Measurements from ENCODE around the gene BORCS8.
"Not testable (repeated sequence)": the region's sequence is repeated elsewhere in the genome, so short reads cannot be mapped to it uniquely, and the experiment has no call there.

Gene BORCS8
- 6.9 to 13.5 (median 8.7) reads per million in 3 experiments for total RNA-seq

DNA sequence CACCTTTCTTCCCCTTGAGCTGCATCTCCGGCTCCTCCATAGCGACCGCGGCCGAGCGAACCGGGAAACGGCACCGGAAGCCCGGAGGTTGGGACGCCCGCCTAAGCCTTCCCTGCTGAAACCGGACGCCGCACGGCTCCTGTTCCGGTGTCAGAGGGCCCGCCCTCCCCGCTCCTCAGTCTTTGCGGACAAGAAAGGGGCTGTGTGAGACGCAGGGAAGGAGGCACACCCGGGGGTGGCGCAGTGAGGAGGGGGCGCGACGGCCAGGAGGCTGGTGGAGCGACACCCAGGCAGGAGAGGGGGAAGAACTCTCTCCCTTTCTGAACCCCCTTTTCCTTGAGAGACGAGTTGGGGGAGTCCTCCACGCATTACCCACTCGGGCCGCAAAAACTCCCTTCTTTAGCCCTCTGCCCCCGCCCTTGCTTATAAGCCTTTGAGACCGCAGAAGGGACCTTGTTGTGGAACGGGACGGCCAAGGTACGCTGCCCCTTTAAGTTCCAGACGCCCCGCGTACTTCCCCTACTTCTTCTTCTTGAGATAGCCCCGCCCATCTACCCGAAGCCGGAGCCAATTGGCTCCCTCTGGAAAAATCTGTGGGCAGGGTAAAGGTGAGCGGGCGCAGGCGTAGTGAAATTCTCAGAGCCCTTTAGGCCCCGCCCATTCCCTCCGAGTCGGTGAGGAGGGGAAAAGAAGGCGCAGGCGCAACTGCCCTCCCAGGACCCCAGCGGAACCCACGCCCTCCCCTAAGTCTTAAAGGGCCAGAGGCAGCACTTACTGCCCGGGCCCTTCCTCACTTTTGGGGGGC, at the start of gene BORCS8, which contains the start of gene RFXANK:
Gene BORCS8 (minus strand): TSS at position 75 of the 805 bp plus-strand sequence. CDS start 35 bp downstream, at position 40.
Gene RFXANK (plus strand): TSS at position 181 of the 805 bp plus-strand sequence. CDS start 1,689 bp downstream, outside the sequence.
- peak; percentile 99 for DNase-seq

DNA sequence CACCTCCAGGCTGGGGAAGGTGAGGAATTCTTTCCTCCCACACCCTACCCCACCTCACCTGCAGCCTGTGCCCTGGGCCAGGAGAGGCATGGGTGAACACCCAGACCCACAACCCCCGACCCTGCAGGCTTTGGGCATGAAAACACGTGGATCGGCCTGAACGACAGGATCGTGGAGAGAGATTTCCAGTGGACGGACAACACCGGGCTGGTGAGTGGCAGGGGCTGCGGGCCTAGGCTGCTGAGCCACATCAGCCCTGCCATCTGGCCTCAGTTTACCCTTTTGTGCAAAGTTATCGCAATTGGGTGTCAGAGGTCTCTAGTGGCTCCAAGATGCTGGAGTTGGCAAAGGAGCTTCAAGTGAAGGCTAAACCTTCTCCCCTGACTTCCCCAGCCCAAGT, 48.5 kb upstream of the BORCS8 start:
- DNase-seq: no peak

DNA sequence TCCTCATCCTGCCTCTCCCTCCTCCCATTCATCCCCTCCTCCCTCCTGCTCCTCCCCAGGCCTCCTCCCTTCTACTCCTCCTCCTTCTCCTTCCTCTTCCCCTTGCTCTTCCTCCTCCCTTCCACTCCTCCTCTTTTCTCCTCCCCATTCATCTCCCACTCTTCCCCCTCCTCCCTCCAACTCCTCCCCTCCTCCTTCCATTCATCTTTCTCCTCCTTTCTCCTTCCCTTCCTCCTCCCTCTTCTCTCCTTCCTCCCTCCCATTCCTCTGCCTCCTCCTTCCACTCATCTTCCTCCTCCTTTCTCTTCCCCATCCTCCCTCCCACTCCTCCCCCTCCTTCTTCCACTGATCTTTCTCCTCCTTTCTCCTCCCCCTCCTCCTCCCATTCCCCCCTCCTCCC, 47.7 kb upstream of the BORCS8 start:
- DNase-seq: no peak

DNA sequence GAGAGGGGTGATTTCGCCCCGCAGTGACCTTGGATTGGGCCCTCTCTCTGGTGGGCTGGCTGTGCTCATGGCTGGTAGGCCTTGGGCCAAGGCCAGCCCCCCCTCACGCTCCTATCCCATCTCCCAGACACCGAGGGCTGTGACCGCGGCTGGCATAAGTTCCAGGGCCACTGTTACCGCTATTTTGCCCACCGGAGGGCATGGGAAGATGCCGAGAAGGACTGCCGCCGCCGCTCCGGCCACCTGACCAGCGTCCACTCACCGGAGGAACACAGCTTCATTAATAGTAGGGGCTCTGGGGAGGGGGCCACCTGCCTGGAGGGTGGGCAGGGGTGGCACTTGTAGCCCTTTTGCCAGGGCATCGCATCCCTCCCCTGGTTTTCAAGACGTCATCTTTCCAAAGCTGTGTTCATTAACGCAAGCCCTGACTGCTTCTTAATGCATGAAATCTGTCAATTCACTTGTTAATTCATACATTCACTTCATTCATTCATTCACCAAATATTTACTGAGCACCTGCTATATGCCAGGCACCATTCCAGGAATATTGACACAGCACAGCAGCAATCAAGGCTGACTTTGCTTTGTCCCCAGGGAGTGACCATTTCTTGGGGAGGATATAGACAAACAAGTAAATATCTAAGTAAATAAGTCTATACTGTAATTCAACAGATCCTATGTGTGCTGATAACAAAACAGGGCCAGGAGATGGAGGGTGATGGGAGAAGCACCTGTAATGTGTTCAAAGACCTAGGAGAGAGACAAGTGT, 46.4 kb upstream of the BORCS8 start:
- DNase-seq: no peak

DNA sequence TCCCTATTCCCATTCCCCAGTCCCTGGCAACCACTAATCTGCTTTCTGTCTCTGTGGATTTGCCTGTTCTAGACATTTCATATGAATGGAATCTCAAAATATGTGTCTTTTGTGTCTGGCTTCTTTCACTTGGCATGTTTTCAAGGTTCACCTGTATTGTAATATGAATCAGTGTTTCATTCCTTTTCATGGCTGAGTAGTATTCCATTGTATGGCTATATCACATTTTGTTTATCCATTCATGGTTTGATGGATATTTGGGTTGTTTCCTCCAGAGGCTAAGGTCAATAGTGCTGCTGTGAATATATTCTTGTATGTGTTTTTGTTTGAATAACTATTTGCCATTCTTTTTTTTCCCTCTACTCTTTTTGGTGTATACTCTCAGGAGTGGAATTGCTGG, 44.2 kb upstream of the BORCS8 start:
- no peak for DNase-seq

DNA sequence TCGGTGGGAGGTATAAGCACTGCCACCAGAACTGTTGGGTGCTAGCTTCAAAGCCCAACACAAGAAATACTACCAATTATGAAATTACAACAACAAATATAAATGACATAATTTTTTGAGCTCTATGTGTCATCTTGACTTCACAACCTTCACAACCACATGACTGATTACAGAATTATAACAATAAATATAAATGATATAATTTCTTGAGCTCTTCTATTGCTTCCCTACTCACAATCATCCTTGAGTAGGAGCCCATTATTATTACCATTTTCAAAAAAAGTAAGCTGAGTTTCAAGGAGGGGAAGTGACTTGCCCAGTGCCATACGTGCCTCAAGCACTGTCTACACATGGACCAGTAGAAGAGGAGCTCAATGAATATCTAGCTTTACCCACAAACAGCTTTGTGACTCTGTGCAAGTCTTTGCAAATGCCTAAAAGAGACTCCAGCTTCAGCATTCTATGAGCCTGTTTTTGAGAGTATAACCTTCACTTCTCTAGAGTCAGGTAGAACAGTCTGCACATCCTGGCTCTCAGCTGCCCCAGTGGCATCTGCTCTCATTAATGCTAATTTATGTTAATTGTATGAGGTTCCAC, 42.4 kb upstream of the BORCS8 start:
- DNase-seq: no peak

DNA sequence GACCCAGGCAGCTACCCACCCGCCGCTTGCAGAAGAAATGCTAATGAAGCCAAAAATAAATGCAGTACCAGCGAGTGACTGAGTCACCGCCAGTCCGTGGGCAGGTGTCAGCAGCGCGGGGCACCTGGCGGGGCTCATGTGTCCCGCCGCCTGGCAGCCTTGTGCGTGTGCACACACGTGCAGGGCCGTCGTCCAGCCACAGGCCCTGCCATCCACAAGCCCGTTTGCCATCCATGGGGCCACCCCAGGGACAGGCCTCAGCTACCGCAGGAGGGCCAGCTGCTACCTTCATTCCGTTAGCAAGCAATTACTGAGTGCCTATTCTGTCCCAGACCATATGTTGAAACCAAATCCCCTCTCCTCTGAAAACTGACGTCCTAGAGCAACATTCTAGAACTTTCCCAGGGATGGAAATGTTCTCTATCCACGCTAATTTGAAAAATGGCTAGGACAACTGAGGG, 40.3 kb upstream of the BORCS8 start:
- no peak for DNase-seq

DNA sequence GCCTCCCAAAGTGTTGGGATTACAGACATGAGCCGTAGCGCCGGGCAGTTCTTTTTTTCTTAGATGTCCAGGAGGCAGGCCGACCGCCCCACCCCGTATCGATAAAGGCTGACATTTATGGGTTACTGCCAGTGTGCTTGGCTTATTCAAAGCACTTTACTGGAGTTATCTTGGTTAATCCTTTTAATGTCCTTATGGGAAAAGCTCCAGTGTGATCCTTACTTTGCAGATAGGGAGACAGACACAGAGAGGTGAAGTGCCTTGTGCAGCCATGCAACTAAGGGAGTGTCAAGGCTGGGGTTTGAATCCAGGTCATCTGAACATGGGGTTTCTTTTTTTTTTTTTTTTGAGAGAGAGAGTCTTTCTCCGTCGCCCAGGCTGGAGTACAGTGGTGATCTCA, 39.0 kb upstream of the BORCS8 start:
- no peak for DNase-seq

DNA sequence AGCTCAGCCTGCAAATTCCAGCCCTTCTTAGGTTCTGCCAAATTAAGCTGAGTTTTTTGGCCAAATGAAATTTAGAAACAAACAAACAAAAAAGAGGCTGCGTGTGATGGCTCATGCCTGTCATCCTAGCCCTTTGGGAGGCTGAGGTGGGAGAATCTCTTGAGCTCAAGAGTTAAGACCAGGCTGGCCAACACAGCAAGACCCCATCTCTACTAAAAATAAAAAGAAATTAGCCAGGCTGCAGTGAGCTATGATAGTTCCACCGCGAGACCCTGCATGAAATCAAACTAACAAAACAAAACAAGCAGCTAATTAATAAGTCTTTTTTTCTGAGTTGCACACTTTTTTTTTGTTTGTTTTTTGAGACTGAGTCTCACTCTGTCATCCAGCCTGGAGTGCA, 37.7 kb upstream of the BORCS8 start:
- DNase-seq: no peak

DNA sequence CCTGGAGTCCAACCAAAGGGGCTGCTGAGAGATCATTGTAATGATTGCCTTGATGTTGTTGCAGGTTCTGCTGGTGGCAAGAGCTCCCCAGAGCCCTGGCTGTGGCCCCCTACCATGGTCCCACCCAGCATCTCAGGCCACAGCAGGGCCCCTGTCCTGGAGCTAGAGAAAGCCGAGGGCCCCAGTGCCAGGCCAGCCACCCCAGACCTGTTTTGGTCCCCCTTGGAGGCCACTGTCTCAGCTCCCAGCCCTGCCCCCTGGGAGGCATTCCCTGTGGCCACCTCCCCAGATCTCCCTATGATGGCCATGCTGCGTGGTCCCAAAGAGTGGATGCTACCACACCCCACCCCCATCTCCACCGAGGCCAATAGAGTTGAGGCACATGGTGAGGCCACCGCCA, 35.3 kb upstream of the BORCS8 start:
- DNase-seq: no peak

DNA sequence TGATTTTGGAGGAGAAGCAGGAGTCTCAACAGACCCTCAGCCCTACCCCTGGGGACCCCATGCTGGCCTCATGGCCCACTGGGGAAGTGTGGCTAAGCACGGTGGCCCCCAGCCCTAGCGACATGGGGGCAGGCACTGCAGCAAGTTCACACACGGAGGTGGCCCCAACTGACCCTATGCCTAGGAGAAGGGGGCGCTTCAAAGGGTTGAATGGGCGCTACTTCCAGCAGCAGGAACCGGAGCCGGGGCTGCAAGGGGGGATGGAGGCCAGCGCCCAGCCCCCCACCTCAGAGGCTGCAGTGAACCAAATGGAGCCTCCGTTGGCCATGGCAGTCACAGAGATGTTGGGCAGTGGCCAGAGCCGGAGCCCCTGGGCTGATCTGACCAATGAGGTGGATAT, 34.7 kb upstream of the BORCS8 start:
- DNase-seq: no peak

DNA sequence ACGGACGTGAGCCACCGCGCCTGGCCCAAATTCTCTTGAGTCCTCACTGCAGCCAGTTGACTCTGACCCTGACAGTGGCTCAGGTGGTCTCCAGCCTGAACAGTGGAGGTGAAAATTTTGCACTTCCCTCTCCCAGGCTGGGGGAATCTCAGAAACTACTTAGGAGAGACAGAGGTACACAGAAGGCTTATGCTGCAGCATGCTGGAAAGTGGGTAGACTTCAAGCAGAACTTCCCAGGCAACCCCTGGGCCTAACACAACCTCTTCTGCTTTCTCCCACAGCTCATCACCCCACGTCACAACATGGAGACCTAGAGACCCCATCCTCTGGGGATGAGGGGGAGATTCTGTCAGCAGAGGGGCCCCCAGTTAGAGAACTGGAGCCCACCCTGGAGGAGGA, 34.3 kb upstream of the BORCS8 start:
- DNase-seq: no peak

DNA sequence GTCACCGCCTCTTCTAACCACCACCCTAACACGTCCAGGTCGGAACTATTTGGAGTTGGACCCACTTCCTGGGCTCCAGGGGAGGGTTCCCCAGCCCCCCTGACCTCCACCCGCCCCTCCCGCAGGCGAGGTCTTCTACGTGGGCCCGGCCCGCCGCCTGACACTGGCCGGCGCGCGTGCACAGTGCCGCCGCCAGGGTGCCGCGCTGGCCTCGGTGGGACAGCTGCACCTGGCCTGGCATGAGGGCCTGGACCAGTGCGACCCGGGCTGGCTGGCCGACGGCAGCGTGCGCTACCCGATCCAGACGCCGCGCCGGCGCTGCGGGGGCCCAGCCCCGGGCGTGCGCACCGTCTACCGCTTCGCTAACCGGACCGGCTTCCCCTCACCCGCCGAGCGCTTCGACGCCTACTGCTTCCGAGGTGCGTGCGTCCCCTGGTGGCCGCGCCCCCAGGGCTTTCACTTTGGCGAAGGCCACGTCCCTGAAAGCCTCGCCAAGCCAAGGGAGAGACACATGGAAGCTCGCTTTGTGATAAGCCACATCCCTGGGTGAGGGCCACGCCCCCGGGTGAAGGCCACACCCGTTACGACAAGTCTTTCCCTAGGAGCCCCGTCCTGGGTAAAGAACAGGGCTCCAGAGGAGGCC, 33.0 kb upstream of the BORCS8 start:
- peak; percentile 69 for DNase-seq

DNA sequence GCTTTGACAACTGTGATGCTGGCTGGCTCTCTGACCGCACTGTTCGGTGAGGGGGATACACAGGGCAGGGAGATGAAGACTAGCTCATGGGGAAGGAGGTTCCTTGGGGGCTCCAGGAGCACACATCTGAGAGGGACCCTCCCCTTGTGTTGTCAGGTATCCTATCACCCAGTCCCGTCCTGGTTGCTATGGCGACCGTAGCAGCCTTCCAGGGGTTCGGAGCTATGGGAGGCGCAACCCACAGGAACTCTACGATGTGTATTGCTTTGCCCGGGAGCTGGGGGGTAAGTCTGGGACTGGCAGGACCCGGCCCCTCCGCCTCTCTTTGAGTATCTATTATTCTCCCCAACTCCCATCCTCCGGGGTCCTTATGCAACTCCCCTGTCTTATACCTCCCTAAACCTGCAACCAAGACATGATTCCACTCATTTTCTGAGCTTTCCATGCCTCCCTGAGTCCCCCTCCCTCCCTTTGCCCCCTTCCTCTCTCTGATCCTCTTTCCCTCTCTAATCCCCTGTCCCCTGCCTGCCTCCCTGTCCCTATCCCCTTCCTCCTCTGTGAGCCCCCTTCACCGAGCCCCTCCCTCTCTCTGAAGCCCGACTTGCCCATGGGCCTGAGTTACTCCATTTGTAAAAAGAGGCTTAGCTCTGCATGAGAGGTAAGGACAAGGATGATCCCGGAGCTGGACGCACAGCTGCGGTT, 32.3 kb upstream of the BORCS8 start:
- DNase-seq: no peak

DNA sequence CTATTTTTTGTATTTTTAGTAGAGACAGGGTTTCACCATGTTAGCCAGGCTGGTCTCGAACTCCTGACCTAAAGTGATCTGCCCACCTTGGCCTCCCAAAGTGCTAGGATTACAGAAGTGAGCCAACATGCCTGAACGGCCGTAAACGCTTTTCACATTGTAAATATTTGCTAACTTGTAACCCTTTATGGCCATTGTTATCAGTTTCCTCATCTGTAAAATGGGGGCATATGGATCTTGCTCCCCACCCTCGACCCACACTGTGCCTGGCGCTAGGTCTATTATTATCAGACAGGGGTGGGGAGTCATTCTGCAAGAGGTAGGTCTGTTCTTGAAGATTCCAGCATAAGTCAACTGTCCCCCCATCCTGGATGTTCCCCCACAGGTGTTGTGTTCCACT, 31.7 kb upstream of the BORCS8 start:
- no peak for DNase-seq

DNA sequence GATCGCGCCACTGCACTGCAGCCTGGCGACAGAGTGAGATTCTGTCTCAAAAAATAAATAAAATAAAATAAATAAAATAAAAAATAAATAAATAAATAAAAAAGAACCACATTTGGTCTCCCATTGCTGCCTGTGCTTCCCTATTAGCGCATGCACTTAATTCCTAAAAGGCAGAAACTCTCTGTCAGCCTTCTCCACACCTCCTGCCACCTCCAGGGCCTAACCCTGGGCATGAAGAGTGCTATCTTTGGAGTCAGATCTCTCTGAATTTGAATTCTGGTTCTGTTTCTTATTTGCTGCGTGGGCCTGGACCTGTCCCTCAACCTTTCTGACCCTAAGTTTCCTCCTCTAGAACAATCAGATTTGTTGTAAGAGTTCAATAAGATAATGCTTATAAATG, 31.1 kb upstream of the BORCS8 start:
- no peak for DNase-seq

DNA sequence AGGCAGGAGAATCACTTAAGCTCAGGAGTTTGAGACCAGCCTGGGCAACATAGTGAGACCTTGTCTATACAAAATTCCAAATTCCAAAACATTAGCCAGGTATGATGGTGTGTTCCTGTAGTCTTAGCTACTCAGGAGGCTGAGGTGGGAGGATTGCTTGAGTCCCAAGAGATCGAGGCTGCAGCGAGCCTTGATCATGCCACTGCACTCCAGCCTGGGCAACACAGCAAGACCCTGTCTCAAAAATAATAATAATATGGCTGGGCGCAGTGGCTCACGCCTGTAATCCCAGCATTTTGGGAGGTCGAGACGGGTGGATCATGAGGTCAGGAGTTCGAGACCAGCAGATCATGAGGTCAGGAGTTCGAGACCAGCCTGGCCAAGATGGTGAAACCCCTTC, 29.0 kb upstream of the BORCS8 start:
- DNase-seq: not testable (repeated sequence)

DNA sequence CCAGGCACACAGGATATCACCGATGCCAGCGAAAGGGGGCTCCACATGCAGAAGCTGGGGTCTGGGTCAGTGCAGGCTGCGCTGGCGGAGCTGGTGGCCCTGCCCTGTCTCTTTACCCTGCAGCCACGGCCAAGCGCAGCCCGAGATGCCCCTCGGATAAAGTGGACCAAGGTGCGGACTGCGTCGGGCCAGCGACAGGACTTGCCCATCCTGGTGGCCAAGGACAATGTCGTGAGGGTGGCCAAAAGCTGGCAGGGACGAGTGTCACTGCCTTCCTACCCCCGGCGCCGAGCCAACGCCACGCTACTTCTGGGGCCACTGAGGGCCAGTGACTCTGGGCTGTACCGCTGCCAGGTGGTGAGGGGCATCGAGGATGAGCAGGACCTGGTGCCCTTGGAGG, 27.0 kb upstream of the BORCS8 start:
- no peak for DNase-seq

DNA sequence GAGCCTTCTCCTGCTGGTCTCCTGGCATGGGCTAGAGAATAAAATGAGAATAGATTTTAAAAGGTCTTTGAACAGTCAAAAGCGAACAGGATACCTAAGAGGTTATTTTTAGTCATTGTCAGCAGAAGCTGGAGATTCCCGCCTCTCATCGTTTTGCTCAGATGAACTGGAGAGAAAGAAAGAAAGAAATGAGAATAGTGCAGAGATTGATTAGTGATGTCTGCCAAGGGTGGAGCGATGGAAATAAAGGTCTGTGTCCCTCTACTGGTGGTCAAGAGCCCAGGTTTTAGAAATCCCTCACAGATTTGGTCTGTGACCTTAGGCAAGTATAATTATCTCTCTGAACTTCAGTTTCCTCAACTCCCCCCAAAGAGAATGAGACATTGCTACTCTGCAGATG, 25.1 kb upstream of the BORCS8 start:
- no peak for DNase-seq

DNA sequence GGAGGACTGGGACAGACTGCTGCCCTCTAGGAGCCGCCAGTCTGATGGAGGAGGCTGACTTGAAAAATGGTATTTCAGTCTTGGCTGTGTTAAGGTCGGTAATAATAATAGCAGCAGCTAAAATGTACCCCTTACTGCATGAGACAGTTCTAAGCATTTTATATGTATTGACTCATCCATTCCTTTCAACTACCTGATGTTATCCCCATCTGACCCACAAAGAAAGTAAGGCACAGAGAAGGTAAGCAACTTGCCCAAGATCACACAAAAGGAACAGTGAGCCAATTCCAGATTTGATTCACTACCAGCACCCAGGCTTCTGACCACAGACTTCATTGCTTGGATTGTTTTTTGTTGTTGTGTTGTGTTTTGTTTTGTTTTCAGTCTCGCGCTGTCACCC, 23.8 kb upstream of the BORCS8 start:
- DNase-seq: no peak

DNA sequence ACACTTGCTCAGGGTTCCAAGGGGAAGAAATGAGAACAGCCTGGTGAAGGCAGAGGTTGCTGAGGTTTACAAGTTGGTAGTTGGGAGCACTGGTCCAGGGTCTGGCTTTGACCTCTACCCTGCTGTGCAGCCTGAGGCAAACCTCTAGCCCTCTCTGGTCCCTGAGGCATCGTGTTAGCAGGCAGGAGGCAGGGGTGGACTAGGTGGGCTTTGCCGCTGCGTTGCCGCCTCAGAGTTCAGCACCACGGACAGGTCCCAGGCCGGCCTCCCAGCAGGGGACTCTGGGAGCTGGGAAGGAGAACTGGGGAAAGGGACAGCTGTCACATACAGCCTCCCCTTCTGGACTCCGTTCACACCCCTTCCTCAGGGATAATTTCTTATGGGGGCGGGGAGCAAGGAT, 22.9 kb upstream of the BORCS8 start:
- DNase-seq: no peak

DNA sequence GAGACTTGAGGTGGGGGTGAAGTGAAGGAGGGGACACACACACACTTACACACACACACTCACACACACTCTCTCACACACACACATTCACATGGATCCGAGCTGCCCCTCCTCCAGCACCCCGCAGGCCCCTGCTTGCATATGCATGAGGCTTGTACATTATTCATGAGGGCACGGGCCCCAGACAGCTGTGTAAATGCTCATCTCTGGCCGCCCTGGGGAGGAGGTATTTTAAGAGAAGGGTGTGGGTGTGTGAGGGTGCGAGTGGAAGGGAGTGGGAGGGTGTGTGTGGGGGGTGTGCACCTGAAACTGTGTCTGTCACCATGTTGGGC, 22.2 kb upstream of the BORCS8 start:
- no peak for DNase-seq

Measured in central memory CD4-positive, alpha-beta T cell (primary cell).